HEK293 (cell line): Measurements from ENCODE around the gene ACTR1A.
A peak's percentile ranks its signal among the peaks of the same experiment; 100 is the strongest.

Experiments used
- CTCF ChIA-PET: fragments of 350-600 bp; formaldehyde crosslinking; extraction: SDS; loops from one replicate; lab custom pipeline; 2021; ENCODE audit warnings: antibody characterized with exemption; lab: Yijun Ruan, JAX
- POLR2A ChIA-PET: fragments of 300-600 bp; formaldehyde crosslinking; extraction: SDS; loops from one replicate; lab custom pipeline; 2020; ENCODE audit warnings: antibody characterized with exemption, inconsistent platforms; lab: Yijun Ruan, JAX
- H3K27ac ChIP-seq: fragments of 200-500 bp; sonication (Bioruptor generic); 2 replicates; pipeline ENCODE4 v1.5.1; 2014; ENCODE audit warnings: low read depth, low read length, control low read depth, inconsistent platforms; ENCODE audit errors: extremely low read depth
- H3K36me3 ChIP-seq, 2 experiments: fragments of 200-500 bp in 1 of 2; sonication (Bioruptor generic) in 1 of 2; 1 replicate in 1 of 2; 2 replicates in 1 of 2; pipeline ENCODE4 v1.5.1; 2014 to 2017; ENCODE audit warnings: inconsistent platforms in 2 of 2, low read length in 2 of 2; ENCODE audit not compliant: control insufficient read depth in 2 of 2, insufficient read depth in 1 of 2
- H3K4me1 ChIP-seq: fragments of 200-500 bp; sonication (Bioruptor generic); 2 replicates; pipeline ENCODE4 v1.5.1; 2014; ENCODE audit warnings: mild to moderate bottlenecking, low read length, inconsistent platforms; ENCODE audit not compliant: control insufficient read depth, insufficient read depth
- H3K4me3 ChIP-seq: 2 replicates; pipeline ENCODE4 v1.5.1; 2011; ENCODE audit warnings: low read depth, mild to moderate bottlenecking, control low read depth, low read length, moderate library complexity
- H3K9me3 ChIP-seq: fragments of 200-500 bp; sonication (Bioruptor generic); 2 replicates; pipeline ENCODE4 v1.5.1; 2014; ENCODE audit warnings: low read depth, low read length, inconsistent platforms; ENCODE audit not compliant: control insufficient read depth, insufficient read depth
- GLIS1 ChIP-seq: fragments of 450-650 bp; formaldehyde crosslinking; IDR thresholded peaks from 2 replicates; pipeline ENCODE4 v1.5.1; 2016; ENCODE audit warnings: missing biosample characterization, missing genetic modification characterization
- GLIS2 ChIP-seq: fragments of 450-650 bp; formaldehyde crosslinking; IDR thresholded peaks from 2 replicates; pipeline ENCODE4 v1.5.1; 2016; ENCODE audit warnings: missing biosample characterization, missing genetic modification characterization
- KLF1 ChIP-seq: fragments of 450-650 bp; formaldehyde crosslinking; IDR thresholded peaks from 2 replicates; pipeline ENCODE4 v1.5.1; 2016; ENCODE audit warnings: missing biosample characterization, missing genetic modification characterization
- KLF9 ChIP-seq: fragments of 450-650 bp; formaldehyde crosslinking; IDR thresholded peaks from 2 replicates; pipeline ENCODE4 v1.5.1; 2016; ENCODE audit warnings: missing biosample characterization, missing genetic modification characterization, low read depth
- SP3 ChIP-seq: fragments of 450-650 bp; formaldehyde crosslinking; IDR thresholded peaks from 2 replicates; pipeline ENCODE4 v1.5.1; 2016; ENCODE audit warnings: missing biosample characterization, missing genetic modification characterization
- SP7 ChIP-seq: fragments of 450-650 bp; formaldehyde crosslinking; IDR thresholded peaks from 2 replicates; pipeline ENCODE4 v1.5.1; 2016; ENCODE audit warnings: missing biosample characterization, missing genetic modification characterization
- WT1 ChIP-seq: fragments of 450-650 bp; formaldehyde crosslinking; IDR thresholded peaks from 2 replicates; pipeline ENCODE4 v1.5.1; 2016; ENCODE audit warnings: missing biosample characterization, missing genetic modification characterization
- YY1 ChIP-seq: fragments of 450-650 bp; formaldehyde crosslinking; IDR thresholded peaks from 2 replicates; pipeline ENCODE4 v1.5.1; 2018; ENCODE audit warnings: missing biosample characterization, missing genetic modification characterization
- ZBTB17 ChIP-seq: fragments of 450-650 bp; formaldehyde crosslinking; IDR thresholded peaks from 2 replicates; pipeline ENCODE4 v1.5.1; 2016; ENCODE audit warnings: missing biosample characterization, missing genetic modification characterization
- ZBTB21 ChIP-seq: fragments of 450-650 bp; formaldehyde crosslinking; IDR thresholded peaks from 2 replicates; pipeline ENCODE4 v1.5.1; 2017; ENCODE audit warnings: missing biosample characterization, missing genetic modification characterization
- ZBTB26 ChIP-seq: fragments of 450-650 bp; formaldehyde crosslinking; optimal IDR thresholded peaks from 2 replicates; pipeline ENCODE3; 2016; ENCODE audit warnings: missing biosample characterization, mild to moderate bottlenecking, missing genetic modification characterization
- ZFHX2 ChIP-seq: fragments of 450-650 bp; formaldehyde crosslinking; conservative IDR thresholded peaks from 2 replicates; pipeline ENCODE4 v1.5.1; 2016; ENCODE audit warnings: missing biosample characterization, missing genetic modification characterization
- ZIC2 ChIP-seq: fragments of 450-650 bp; formaldehyde crosslinking; IDR thresholded peaks from 2 replicates; pipeline ENCODE4 v1.5.1; 2016; ENCODE audit warnings: missing biosample characterization, missing genetic modification characterization
- ZNF335 ChIP-seq: fragments of 450-650 bp; formaldehyde crosslinking; conservative IDR thresholded peaks from 2 replicates; pipeline ENCODE4 v1.5.1; 2016; ENCODE audit warnings: missing biosample characterization, missing genetic modification characterization
- ZNF560 ChIP-seq: fragments of 450-650 bp; formaldehyde crosslinking; IDR thresholded peaks from 2 replicates; pipeline ENCODE4 v1.5.1; 2017; ENCODE audit warnings: missing biosample characterization, missing genetic modification characterization, borderline replicate concordance
- ZNF660 ChIP-seq: fragments of 450-650 bp; IDR thresholded peaks from 2 replicates; pipeline ENCODE4 v1.5.1; 2018; ENCODE audit warnings: missing biosample characterization, mild to moderate bottlenecking, missing genetic modification characterization
- ZNF670 ChIP-seq: fragments of 450-650 bp; formaldehyde crosslinking; IDR thresholded peaks from 2 replicates; pipeline ENCODE4 v1.5.1; 2016; ENCODE audit warnings: missing biosample characterization, missing genetic modification characterization, low read depth
- ZNF701 ChIP-seq: fragments of 450-650 bp; formaldehyde crosslinking; IDR thresholded peaks from 2 replicates; pipeline ENCODE4 v1.5.1; 2016; ENCODE audit warnings: missing biosample characterization, missing genetic modification characterization
- ZNF76 ChIP-seq: fragments of 450-650 bp; formaldehyde crosslinking; IDR thresholded peaks from 2 replicates; pipeline ENCODE4; 2016; ENCODE audit warnings: low read depth, missing biosample characterization, missing genetic modification characterization, borderline replicate concordance
- ZSCAN18 ChIP-seq: fragments of 450-650 bp; formaldehyde crosslinking; IDR thresholded peaks from 2 replicates; pipeline ENCODE4 v1.5.1; 2016; ENCODE audit warnings: missing biosample characterization, missing genetic modification characterization
- TF ChIP-seq, protein P1 (sequence below): fragments of 450-650 bp; formaldehyde crosslinking; IDR thresholded peaks from 2 replicates; pipeline ENCODE4 v1.5.1; 2016; ENCODE audit warnings: missing biosample characterization, missing genetic modification characterization
- TF ChIP-seq, protein P2 (sequence below): fragments of 450-650 bp; formaldehyde crosslinking; IDR thresholded peaks from 2 replicates; pipeline ENCODE4 v1.5.1; 2016; ENCODE audit warnings: missing biosample characterization, missing genetic modification characterization
- TF ChIP-seq, protein P3 (sequence below): fragments of 450-650 bp; formaldehyde crosslinking; IDR thresholded peaks from 2 replicates; pipeline ENCODE4 v1.5.1; 2016; ENCODE audit warnings: missing biosample characterization, missing genetic modification characterization
- TF ChIP-seq, protein P4 (sequence below): fragments of 450-650 bp; IDR thresholded peaks from 2 replicates; pipeline ENCODE4 v1.5.1; 2018; ENCODE audit warnings: missing biosample characterization, missing genetic modification characterization
- TF ChIP-seq, protein P5 (sequence below): fragments of 450-650 bp; formaldehyde crosslinking; IDR thresholded peaks from 2 replicates; pipeline ENCODE4 v1.5.1; 2016; ENCODE audit warnings: missing biosample characterization, missing genetic modification characterization, low read depth
- TF ChIP-seq, protein P6 (sequence below): fragments of 450-650 bp; formaldehyde crosslinking; IDR thresholded peaks from 2 replicates; pipeline ENCODE4 v1.5.1; 2016; ENCODE audit warnings: missing biosample characterization, missing genetic modification characterization

ACTR1A gene

DNA sequence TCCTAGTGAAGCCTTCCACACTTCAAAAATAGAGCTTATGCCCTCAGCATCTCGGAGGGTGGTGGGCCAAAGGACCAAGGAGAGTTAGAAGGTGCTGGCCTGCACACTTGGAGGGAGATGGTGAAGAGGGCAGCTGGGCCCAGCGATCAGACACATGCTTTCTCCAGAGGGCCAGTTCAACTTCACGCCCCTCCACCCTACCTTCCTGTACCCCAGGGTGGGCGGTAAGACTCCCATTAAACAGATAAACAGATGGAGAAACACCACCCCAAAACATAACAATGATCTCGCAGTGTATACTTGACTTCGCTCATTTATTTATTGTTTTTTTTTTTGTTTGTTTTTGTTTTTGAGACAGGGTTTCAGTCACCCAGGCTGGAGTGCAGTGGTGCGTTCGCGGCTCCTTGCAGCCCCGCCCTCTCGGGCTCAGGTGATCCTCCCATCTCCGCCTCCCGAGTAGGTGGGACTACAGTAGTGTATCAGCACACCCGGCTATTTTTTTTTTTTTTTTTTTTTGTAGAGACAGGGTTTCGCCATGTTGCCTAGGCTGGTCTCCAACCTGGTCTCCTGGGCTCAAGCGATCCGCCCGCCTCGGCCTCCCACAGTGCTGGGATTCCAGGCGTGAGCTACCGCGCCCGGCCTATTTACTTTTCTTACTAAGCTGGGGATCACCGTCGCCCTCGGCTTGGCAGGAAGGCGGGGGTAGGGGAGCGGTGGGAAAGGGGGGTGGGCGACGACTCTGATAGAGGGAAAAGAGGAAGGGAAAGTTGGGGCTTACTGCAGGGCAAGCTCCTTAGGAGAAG is 53.0 kb downstream of the ACTR1A start:
- Histone ChIP-seq H3K36me3 (peaks cover 14 to 22% of the 10 kb centered on the region in 2 experiments; a peak in 2 of 3 replicates), H3K27ac (peak overlapping the region; percentile 97), H3K4me3 (peak overlapping the region; percentile 73), H3K4me1 (peaks cover 5% of the 10 kb centered on the region), H3K9me3 (no peaks in the 10 kb centered on the region)
- POLR2A ChIA-PET = interaction anchor here (0.7 to 5.3 kb wide), 10 partner anchors 9 to 250 kb away, joined by 4 to 60 read pairs (median 10); partner anchors contain the start of genes CUEDC2 and FBXL15
- CTCF ChIA-PET = interaction anchor here (0.5 to 2.2 kb wide), 5 partner anchors 27 to 135 kb away, joined by 3 to 16 read pairs (median 4); no protein-coding TSS in a partner anchor
- TF ChIP-seq, protein P1, sequence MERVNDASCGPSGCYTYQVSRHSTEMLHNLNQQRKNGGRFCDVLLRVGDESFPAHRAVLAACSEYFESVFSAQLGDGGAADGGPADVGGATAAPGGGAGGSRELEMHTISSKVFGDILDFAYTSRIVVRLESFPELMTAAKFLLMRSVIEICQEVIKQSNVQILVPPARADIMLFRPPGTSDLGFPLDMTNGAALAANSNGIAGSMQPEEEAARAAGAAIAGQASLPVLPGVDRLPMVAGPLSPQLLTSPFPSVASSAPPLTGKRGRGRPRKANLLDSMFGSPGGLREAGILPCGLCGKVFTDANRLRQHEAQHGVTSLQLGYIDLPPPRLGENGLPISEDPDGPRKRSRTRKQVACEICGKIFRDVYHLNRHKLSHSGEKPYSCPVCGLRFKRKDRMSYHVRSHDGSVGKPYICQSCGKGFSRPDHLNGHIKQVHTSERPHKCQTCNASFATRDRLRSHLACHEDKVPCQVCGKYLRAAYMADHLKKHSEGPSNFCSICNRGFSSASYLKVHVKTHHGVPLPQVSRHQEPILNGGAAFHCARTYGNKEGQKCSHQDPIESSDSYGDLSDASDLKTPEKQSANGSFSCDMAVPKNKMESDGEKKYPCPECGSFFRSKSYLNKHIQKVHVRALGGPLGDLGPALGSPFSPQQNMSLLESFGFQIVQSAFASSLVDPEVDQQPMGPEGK (tag by site-specific recombination) = 0 out of 2 replicates have a peak, but pooled peaks have one; percentile 43
- no peak for TF ChIP-seq ZSCAN18 (tag by site-specific recombination)
- peak; percentile 10; the same call in 1 of the 2 replicates for TF ChIP-seq WT1
- TF ChIP-seq ZNF560 (tag by site-specific recombination) = no peak
- TF ChIP-seq ZFHX2 (tag by site-specific recombination) = peak; percentile 65
- TF ChIP-seq ZBTB21 (tag by site-specific recombination) = no peak
- peak; percentile 52; the same call in 1 of the 2 replicates for TF ChIP-seq KLF9
- no peak for TF ChIP-seq ZBTB26 (tag by site-specific recombination)
- TF ChIP-seq, protein P2, sequence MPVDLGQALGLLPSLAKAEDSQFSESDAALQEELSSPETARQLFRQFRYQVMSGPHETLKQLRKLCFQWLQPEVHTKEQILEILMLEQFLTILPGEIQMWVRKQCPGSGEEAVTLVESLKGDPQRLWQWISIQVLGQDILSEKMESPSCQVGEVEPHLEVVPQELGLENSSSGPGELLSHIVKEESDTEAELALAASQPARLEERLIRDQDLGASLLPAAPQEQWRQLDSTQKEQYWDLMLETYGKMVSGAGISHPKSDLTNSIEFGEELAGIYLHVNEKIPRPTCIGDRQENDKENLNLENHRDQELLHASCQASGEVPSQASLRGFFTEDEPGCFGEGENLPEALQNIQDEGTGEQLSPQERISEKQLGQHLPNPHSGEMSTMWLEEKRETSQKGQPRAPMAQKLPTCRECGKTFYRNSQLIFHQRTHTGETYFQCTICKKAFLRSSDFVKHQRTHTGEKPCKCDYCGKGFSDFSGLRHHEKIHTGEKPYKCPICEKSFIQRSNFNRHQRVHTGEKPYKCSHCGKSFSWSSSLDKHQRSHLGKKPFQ (tag by site-specific recombination) = no peak
- TF ChIP-seq ZNF76 (tag by site-specific recombination) = no peak
- TF ChIP-seq, protein P3, sequence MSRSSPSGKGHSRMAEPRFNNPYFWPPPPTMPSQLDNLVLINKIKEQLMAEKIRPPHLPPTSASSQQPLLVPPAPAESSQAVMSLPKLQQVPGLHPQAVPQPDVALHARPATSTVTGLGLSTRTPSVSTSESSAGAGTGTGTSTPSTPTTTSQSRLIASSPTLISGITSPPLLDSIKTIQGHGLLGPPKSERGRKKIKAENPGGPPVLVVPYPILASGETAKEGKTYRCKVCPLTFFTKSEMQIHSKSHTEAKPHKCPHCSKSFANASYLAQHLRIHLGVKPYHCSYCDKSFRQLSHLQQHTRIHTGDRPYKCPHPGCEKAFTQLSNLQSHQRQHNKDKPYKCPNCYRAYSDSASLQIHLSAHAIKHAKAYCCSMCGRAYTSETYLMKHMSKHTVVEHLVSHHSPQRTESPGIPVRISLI = peak; percentile 96
- TF ChIP-seq ZIC2 = peak; percentile 34
- TF ChIP-seq, protein P4, sequence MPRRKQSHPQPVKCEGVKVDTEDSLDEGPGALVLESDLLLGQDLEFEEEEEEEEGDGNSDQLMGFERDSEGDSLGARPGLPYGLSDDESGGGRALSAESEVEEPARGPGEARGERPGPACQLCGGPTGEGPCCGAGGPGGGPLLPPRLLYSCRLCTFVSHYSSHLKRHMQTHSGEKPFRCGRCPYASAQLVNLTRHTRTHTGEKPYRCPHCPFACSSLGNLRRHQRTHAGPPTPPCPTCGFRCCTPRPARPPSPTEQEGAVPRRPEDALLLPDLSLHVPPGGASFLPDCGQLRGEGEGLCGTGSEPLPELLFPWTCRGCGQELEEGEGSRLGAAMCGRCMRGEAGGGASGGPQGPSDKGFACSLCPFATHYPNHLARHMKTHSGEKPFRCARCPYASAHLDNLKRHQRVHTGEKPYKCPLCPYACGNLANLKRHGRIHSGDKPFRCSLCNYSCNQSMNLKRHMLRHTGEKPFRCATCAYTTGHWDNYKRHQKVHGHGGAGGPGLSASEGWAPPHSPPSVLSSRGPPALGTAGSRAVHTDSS = no peak
- no peak for TF ChIP-seq YY1 (tag by site-specific recombination)
- TF ChIP-seq KLF1 (tag by site-specific recombination) = peak; percentile 53
- TF ChIP-seq, protein P5, sequence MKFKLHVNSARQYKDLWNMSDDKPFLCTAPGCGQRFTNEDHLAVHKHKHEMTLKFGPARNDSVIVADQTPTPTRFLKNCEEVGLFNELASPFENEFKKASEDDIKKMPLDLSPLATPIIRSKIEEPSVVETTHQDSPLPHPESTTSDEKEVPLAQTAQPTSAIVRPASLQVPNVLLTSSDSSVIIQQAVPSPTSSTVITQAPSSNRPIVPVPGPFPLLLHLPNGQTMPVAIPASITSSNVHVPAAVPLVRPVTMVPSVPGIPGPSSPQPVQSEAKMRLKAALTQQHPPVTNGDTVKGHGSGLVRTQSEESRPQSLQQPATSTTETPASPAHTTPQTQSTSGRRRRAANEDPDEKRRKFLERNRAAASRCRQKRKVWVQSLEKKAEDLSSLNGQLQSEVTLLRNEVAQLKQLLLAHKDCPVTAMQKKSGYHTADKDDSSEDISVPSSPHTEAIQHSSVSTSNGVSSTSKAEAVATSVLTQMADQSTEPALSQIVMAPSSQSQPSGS (tag by site-specific recombination) = no peak
- TF ChIP-seq, protein P6, sequence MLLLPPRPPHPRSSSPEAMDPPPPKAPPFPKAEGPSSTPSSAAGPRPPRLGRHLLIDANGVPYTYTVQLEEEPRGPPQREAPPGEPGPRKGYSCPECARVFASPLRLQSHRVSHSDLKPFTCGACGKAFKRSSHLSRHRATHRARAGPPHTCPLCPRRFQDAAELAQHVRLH = no peak
- 0 out of 2 replicates have a peak, but pooled peaks have one; percentile 26 for TF ChIP-seq GLIS2 (tag by site-specific recombination)
- no peak for TF ChIP-seq ZNF660 (tag by site-specific recombination)
- peak; percentile 92 for TF ChIP-seq SP3 (tag by site-specific recombination)
- TF ChIP-seq GLIS1 (tag by site-specific recombination) = peak; percentile 82
- TF ChIP-seq ZNF701 (tag by site-specific recombination) = no peak
- TF ChIP-seq ZNF670 (tag by site-specific recombination) = no peak
- peak; percentile 68; the same call in 1 of the 2 replicates for TF ChIP-seq ZNF335 (tag by site-specific recombination)
- 0 out of 2 replicates have a peak, but pooled peaks have one; percentile 30 for TF ChIP-seq ZBTB17 (tag by site-specific recombination)
- TF ChIP-seq SP7 (tag by site-specific recombination) = no peak
